OCI-LY3 (cell line): Measurements from ENCODE around the gene SPATA32.

ENCODE experiments used
- H2AFZ ChIP-seq: fragments of 200-600, 300-600 bp; shearing (Covaris generic); 2 replicates; pipeline ENCODE4 v1.6.0; 2014; ENCODE audit warnings: antibody characterized with exemption, low read depth, low read length
- H3K27ac ChIP-seq: fragments of 200-600, 300-600 bp; sonication (generic); 2 replicates; pipeline ENCODE4 v1.5.1; 2014; ENCODE audit warnings: mild to moderate bottlenecking, low read length, moderate library complexity, mixed read lengths
- H3K27me3 ChIP-seq: fragments of 200-600, 300-600 bp; sonication (generic); 2 replicates; pipeline ENCODE4 v1.6.1; 2014; ENCODE audit warnings: low read depth, low read length, mixed read lengths
- H3K36me3 ChIP-seq: fragments of 200-600, 300-600 bp; sonication (generic); replicated peaks from 2 replicates; pipeline ENCODE3; 2014; ENCODE audit warnings: low read depth, low read length, mixed read lengths
- H3K4me1 ChIP-seq: fragments of 300-600, 200-600 bp; sonication (generic); 2 replicates; pipeline ENCODE4 v1.6.1; 2014; ENCODE audit warnings: low read length, mixed read lengths
- H3K4me2 ChIP-seq: fragments of 200-600, 300-600 bp; sonication (generic); 2 replicates; pipeline ENCODE4 v1.6.1; 2014; ENCODE audit warnings: low read length, mixed read lengths
- H3K4me3 ChIP-seq: fragments of 300-600, 200-600 bp; sonication (generic); 2 replicates; pipeline ENCODE4 v1.5.1; 2014; ENCODE audit warnings: antibody characterized with exemption, mild to moderate bottlenecking, low read length, moderate library complexity
- H3K79me2 ChIP-seq: fragments of 300-600, 200-600 bp; shearing (Covaris generic); 2 replicates; pipeline ENCODE4 v1.6.1; 2014; ENCODE audit warnings: mild to moderate bottlenecking, low read length, mixed read lengths
- H3K9ac ChIP-seq: fragments of 300-600, 200-600 bp; shearing (Covaris generic); 2 replicates; pipeline ENCODE4 v1.6.0; 2014; ENCODE audit warnings: mild to moderate bottlenecking, low read length, moderate library complexity
- H3K9me3 ChIP-seq: fragments of 200-600, 300-600 bp; shearing (Covaris generic); 2 replicates; pipeline ENCODE4 v1.6.1; 2014; ENCODE audit warnings: low read length, mixed read lengths; ENCODE audit not compliant: insufficient read depth
- H4K20me1 ChIP-seq: fragments of 200-600, 300-600 bp; sonication (generic); 2 replicates; pipeline ENCODE4 v1.6.1; 2016; ENCODE audit warnings: low read length, mixed read lengths; ENCODE audit not compliant: insufficient read depth
- EZH2phosphoT487 ChIP-seq: fragments of 200-600 bp; shearing (Covaris generic); IDR thresholded peaks from 2 replicates; pipeline ENCODE4 v1.6.1; 2018; ENCODE audit warnings: antibody characterized with exemption, mixed run types, low read depth
- TF ChIP-seq, protein P1 (sequence below): fragments of 200-600, 300-600 bp; sonication (generic); IDR thresholded peaks from 2 replicates; pipeline ENCODE4 v1.5.1; 2014; ENCODE audit warnings: antibody characterized with exemption, low read length, low read depth

The SPATA32 gene

GRCh38 chr17:45229681-45230409 is 32.0 kb downstream of the SPATA32 start:
- no peak overlapping the region for H2AFZ ChIP-seq
- H3K4me1 ChIP-seq = peaks cover 64% of the 10 kb centered on the region
- H3K36me3 ChIP-seq = no peaks in the 10 kb centered on the region
- H3K79me2 ChIP-seq = peaks cover 62% of the 10 kb centered on the region
- peaks cover 1% of the 10 kb centered on the region for H4K20me1 ChIP-seq
- H3K27me3 ChIP-seq = no peaks in the 10 kb centered on the region
- peak overlapping the region; percentile 96; the same call in 1 of the 2 replicates for H3K9ac ChIP-seq
- H3K4me2 ChIP-seq = peak overlapping the region; percentile 98
- TF ChIP-seq, protein P1, sequence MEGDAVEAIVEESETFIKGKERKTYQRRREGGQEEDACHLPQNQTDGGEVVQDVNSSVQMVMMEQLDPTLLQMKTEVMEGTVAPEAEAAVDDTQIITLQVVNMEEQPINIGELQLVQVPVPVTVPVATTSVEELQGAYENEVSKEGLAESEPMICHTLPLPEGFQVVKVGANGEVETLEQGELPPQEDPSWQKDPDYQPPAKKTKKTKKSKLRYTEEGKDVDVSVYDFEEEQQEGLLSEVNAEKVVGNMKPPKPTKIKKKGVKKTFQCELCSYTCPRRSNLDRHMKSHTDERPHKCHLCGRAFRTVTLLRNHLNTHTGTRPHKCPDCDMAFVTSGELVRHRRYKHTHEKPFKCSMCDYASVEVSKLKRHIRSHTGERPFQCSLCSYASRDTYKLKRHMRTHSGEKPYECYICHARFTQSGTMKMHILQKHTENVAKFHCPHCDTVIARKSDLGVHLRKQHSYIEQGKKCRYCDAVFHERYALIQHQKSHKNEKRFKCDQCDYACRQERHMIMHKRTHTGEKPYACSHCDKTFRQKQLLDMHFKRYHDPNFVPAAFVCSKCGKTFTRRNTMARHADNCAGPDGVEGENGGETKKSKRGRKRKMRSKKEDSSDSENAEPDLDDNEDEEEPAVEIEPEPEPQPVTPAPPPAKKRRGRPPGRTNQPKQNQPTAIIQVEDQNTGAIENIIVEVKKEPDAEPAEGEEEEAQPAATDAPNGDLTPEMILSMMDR = no peak
- no peak for TF ChIP-seq EZH2phosphoT487
- peak overlapping the region; percentile 99 for H3K27ac ChIP-seq
- peak overlapping the region; percentile 74 for H3K4me3 ChIP-seq
- H3K9me3 ChIP-seq = no peaks in the 10 kb centered on the region

- peak overlapping the region; percentile 96 for H3K9ac ChIP-seq
- peak overlapping the region; percentile 74 for H3K4me3 ChIP-seq
- H3K9me3 ChIP-seq = no peaks in the 10 kb centered on the region
- no peak overlapping the region for H2AFZ ChIP-seq
- H4K20me1 ChIP-seq = no peaks in the 10 kb centered on the region
- H3K79me2 ChIP-seq = peaks cover 71% of the 10 kb centered on the region
- peak overlapping the region; percentile 99 for H3K27ac ChIP-seq
- peak overlapping the region; percentile 98 for H3K4me2 ChIP-seq
- no peaks in the 10 kb centered on the region for H3K27me3 ChIP-seq
- H3K4me1 ChIP-seq = peaks cover 71% of the 10 kb centered on the region
- H3K36me3 ChIP-seq = no peaks in the 10 kb centered on the region
- TF ChIP-seq EZH2phosphoT487 = no peak
- TF ChIP-seq, protein P1 = no peak
Observed at GRCh38 chr17:45228763-45229539, 32.9 kb downstream of the SPATA32 start.

DNA sequence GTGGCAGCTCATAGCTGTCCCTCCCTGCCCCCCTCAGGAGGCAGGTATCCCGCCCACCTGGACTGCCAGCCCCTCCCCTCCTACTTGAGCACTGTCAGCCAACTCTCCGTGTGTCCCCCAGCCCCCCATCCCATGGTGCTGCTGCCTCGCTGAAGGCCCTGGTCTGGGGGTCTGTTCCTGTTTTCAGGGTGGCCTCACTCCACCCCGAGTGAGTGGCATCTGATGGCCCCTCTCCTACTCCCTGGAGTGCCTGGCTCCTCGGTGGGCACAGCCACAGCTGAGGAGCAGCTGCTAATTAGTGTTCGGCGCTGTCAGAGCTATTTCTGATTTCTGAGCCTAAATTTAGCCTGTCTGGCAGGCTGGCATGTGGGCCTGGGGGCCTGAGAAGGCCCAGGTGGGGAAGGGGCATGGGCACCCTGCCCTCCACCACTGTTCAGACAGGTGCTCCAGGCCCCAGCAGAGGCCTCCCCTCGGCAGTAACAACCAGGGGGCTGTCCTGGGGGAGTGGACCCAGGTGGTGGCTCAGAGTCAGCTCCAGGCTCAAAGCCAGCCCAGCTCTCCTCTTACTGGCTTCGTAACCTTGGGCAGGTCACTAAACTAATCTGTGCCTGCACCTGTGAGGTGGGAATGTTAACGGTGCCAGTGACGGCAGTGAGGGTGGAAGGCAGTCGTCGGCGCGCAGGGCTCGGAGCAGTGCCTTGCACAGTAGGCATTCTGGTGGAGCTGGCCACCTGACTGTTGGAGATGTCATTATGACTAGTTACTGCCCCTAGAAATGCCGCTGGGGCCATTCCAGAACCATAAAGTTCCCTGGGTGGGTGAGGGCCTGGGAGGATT is 33.8 kb downstream of the SPATA32 start:
- Histone ChIP-seq H2AFZ (no peak overlapping the region), H3K9ac (peak overlapping the region; percentile 96), H3K9me3 (no peaks in the 10 kb centered on the region), H4K20me1 (no peaks in the 10 kb centered on the region), H3K36me3 (no peaks in the 10 kb centered on the region), H3K4me3 (peak overlapping the region; percentile 74), H3K27ac (peak overlapping the region; percentile 99), H3K79me2 (peaks cover 79% of the 10 kb centered on the region), H3K4me2 (peak overlapping the region; percentile 98), H3K27me3 (no peaks in the 10 kb centered on the region), H3K4me1 (peaks cover 79% of the 10 kb centered on the region)
- TF ChIP-seq, protein P1 = no peak
- TF ChIP-seq EZH2phosphoT487 = no peak
